ENCODE data around the gene VPS9D1. TPM values are rescaled to one million over a fixed set of nuclear protein-coding genes. Genes with fewer than 3 reads are reported as not detected.

VPS9D1 gene
- total RNA-seq, 1 experiment from 2014 or later, result 26.7 TPM

- CTCF ChIA-PET, result interaction anchor here (0.7 kb wide), 1 partner anchor 19 kb away, joined by 3 read pairs; no protein-coding TSS in a partner anchor
- Mint-ChIP-seq H3K4me3 (ENCODE audit: low read depth, unreplicated experiment) (no peak overlapping the region), H3K36me3 (ENCODE audit: insufficient read depth, unreplicated experiment) (peaks cover 65% of the 10 kb centered on the region), H3K27me3 (ENCODE audit: unreplicated experiment) (no peaks in the 10 kb centered on the region), H3K27ac (ENCODE audit: unreplicated experiment) (no peak overlapping the region), H3K4me1 (ENCODE audit: low read depth, unreplicated experiment) (no peaks in the 10 kb centered on the region), H3K9me3 (ENCODE audit: low read depth, unreplicated experiment) (no peaks in the 10 kb centered on the region)
- no TSS peak for BruUV-seq (replicated peaks)
- intact Hi-C loops (cut with micrococcal nuclease; ENCODE audit: unreplicated experiment), result no loop called here
- TF ChIP-seq, protein P1, sequence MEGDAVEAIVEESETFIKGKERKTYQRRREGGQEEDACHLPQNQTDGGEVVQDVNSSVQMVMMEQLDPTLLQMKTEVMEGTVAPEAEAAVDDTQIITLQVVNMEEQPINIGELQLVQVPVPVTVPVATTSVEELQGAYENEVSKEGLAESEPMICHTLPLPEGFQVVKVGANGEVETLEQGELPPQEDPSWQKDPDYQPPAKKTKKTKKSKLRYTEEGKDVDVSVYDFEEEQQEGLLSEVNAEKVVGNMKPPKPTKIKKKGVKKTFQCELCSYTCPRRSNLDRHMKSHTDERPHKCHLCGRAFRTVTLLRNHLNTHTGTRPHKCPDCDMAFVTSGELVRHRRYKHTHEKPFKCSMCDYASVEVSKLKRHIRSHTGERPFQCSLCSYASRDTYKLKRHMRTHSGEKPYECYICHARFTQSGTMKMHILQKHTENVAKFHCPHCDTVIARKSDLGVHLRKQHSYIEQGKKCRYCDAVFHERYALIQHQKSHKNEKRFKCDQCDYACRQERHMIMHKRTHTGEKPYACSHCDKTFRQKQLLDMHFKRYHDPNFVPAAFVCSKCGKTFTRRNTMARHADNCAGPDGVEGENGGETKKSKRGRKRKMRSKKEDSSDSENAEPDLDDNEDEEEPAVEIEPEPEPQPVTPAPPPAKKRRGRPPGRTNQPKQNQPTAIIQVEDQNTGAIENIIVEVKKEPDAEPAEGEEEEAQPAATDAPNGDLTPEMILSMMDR (IDR thresholded peaks at IDR 0.05; ENCODE audit: unreplicated experiment), result no peak
- no peak for DNase-seq
Observed at GRCh38 chr16:89761304-89761922, 40.7 kb upstream of the VPS9D1 start.

DNA sequence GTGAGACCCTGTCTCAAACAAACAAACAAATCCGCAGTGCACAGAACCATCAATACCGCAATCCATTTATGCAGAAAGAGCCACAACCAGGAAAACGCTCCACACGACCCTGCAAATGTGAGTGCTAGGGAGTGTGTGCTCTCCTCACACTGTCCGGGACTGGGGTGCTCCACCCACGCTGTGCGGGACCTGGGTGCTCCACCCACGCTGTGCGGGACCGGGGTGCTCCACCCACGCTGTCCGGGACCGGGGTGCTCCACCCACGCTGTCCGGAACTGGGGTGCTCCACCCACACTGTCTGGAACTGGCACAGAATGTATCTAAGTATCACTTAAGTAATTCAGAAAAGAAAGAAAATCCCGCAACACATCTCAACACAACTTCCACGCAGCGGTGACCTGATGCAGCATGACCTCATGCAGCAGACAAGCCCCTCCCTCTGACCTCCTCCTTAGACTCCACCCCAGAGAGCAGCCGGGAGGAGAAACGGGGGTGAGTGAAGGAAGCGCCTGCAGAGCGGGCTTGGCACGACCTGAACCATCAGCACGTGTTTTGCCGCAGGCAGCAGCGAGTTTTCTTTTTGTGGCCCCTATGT lies 39.1 kb upstream of the VPS9D1 start:
- Mint-ChIP-seq H3K36me3 (ENCODE audit: insufficient read depth, unreplicated experiment) (peaks cover 70% of the 10 kb centered on the region), H3K9me3 (ENCODE audit: low read depth, unreplicated experiment) (no peaks in the 10 kb centered on the region), H3K4me3 (ENCODE audit: low read depth, unreplicated experiment) (no peak overlapping the region), H3K4me1 (ENCODE audit: low read depth, unreplicated experiment) (no peaks in the 10 kb centered on the region), H3K27ac (ENCODE audit: unreplicated experiment) (no peak overlapping the region), H3K27me3 (ENCODE audit: unreplicated experiment) (no peaks in the 10 kb centered on the region)
- intact Hi-C loops (cut with micrococcal nuclease; ENCODE audit: unreplicated experiment), result no loop called here
- CTCF ChIA-PET, result no interaction called here
- BruUV-seq (replicated peaks), result no TSS peak
- TF ChIP-seq, protein P1 (IDR thresholded peaks at IDR 0.05; ENCODE audit: unreplicated experiment), result no peak
- no peak for DNase-seq

DNA sequence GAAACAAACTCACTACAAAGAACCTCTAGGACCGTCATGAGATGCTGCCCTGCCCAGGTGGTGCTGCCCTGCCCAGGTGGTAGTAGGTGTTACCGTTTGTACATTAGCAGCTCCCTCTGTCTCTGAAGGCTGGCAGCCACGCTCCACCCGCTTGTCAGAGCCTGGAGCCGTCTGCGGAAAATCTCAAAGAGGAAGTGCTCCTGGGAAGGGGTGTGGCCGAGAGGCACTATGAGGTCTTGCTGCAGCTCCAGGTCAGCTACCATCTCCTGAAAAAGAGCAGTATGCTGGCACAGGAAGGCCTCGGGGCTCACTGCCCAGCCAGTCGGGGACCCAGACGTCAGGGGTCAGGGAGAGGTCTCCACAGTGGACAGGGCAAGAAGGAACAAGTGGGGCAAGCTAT lies 28.9 kb upstream of the VPS9D1 start:
- CTCF ChIA-PET, result no interaction called here
- DNase-seq, result no peak
- H3K27ac Mint-ChIP-seq (ENCODE audit: unreplicated experiment), result no peak overlapping the region
- intact Hi-C loops (cut with micrococcal nuclease; ENCODE audit: unreplicated experiment), result no loop called here
- BruUV-seq (replicated peaks), result no TSS peak
- peaks cover 8% of the 10 kb centered on the region for H3K4me1 Mint-ChIP-seq (ENCODE audit: low read depth, unreplicated experiment)
- H3K9me3 Mint-ChIP-seq (ENCODE audit: low read depth, unreplicated experiment), result no peaks in the 10 kb centered on the region
- peaks cover 58% of the 10 kb centered on the region for H3K36me3 Mint-ChIP-seq (ENCODE audit: insufficient read depth, unreplicated experiment)
- H3K4me3 Mint-ChIP-seq (ENCODE audit: low read depth, unreplicated experiment), result no peak overlapping the region
- TF ChIP-seq, protein P1 (IDR thresholded peaks at IDR 0.05; ENCODE audit: unreplicated experiment), result no peak
- H3K27me3 Mint-ChIP-seq (ENCODE audit: unreplicated experiment), result no peaks in the 10 kb centered on the region

DNA sequence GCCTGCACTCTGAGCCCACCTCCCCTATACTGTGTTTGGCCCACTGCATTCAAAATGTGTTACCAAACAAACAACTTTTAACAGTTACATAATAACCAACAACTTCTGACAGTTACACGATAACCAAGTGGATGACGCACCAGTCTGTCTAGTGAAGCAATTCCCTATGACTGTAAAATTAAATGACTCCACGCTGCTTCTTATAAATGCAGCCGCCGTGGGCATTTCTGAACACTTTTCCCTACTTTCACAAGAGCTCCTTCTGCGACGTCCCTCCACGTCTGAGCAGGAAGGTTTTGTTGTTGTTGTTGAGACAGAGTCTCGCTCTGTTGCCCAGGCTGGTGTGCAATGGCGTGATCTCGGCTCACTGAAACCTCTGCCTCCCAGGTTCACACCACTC lies 28.2 kb upstream of the VPS9D1 start:
- H3K27me3 Mint-ChIP-seq (ENCODE audit: unreplicated experiment), result no peaks in the 10 kb centered on the region
- no peak overlapping the region for H3K27ac Mint-ChIP-seq (ENCODE audit: unreplicated experiment)
- CTCF ChIA-PET, result no interaction called here
- no peak for DNase-seq
- H3K4me3 Mint-ChIP-seq (ENCODE audit: low read depth, unreplicated experiment), result no peak overlapping the region
- TF ChIP-seq, protein P1 (IDR thresholded peaks at IDR 0.05; ENCODE audit: unreplicated experiment), result no peak
- H3K36me3 Mint-ChIP-seq (ENCODE audit: insufficient read depth, unreplicated experiment), result peaks cover 61% of the 10 kb centered on the region
- H3K4me1 Mint-ChIP-seq (ENCODE audit: low read depth, unreplicated experiment), result peaks cover 8% of the 10 kb centered on the region
- no peaks in the 10 kb centered on the region for H3K9me3 Mint-ChIP-seq (ENCODE audit: low read depth, unreplicated experiment)
- intact Hi-C loops (cut with micrococcal nuclease; ENCODE audit: unreplicated experiment), result no loop called here
- BruUV-seq (replicated peaks), result no TSS peak

Data from Calu3 (cell line).